GM23338 (cell line): ENCODE results near the gene ZBP1. TPM values are rescaled to one million over a fixed set of nuclear protein-coding genes. Genes with fewer than 3 reads are reported as not detected.
A peak's percentile ranks its signal among the peaks of the same experiment; 100 is the strongest.

Experiments used
- ATAC-seq: fragments of 200-7000 bp; cut with Tn5 transposase; 3 replicates; pipeline ENCODE4 v1.9.1; 2020
- DNase-seq: peaks from one replicate; pipeline ENCODE4 v3.0.0-alpha.2; 2015; ENCODE audit warnings: low spot score
- H2AFZ ChIP-seq: fragments of 200-600 bp; sonication (generic); 2 replicates; pipeline ENCODE4 v1.8.0; 2016; ENCODE audit warnings: antibody characterized with exemption, mild to moderate bottlenecking, moderate library complexity
- H3F3A ChIP-seq: fragments of 200-600 bp; sonication (generic); replicated peaks from 2 replicates; pipeline ENCODE4 v1.8.0; 2017; ENCODE audit warnings: antibody characterized with exemption, mixed run types, low read depth
- H3K27ac ChIP-seq: fragments of 200-600 bp; sonication (generic); 2 replicates; pipeline ENCODE4 v1.6.1; 2016; ENCODE audit warnings: low read depth
- H3K27me3 ChIP-seq: fragments of 200-600 bp; sonication (generic); 2 replicates; pipeline ENCODE4 v1.8.0; 2016; ENCODE audit warnings: mild to moderate bottlenecking, mixed run types, moderate library complexity; ENCODE audit not compliant: insufficient read depth
- H3K36me3 ChIP-seq: fragments of 200-600 bp; sonication (generic); 2 replicates; pipeline ENCODE4 v1.8.0; 2016; ENCODE audit warnings: mild to moderate bottlenecking; ENCODE audit not compliant: insufficient read depth
- H3K4me1 ChIP-seq: fragments of 200-600 bp; sonication (generic); 2 replicates; pipeline ENCODE4 v1.8.0; 2016; ENCODE audit warnings: mild to moderate bottlenecking, moderate library complexity; ENCODE audit not compliant: insufficient read depth
- H3K4me2 ChIP-seq: fragments of 200-600 bp; sonication (generic); 2 replicates; pipeline ENCODE4 v1.7.1; 2017; ENCODE audit warnings: mixed run types
- H3K4me3 ChIP-seq: fragments of 200-600 bp; sonication (generic); 2 replicates; pipeline ENCODE4 v1.6.1; 2016; ENCODE audit warnings: mixed run types
- H3K79me2 ChIP-seq: fragments of 200-600 bp; sonication (generic); replicated peaks from 2 replicates; pipeline ENCODE4 v1.8.0; 2017; ENCODE audit warnings: mild to moderate bottlenecking; ENCODE audit not compliant: insufficient read depth
- H3K9me2 ChIP-seq: fragments of 200-600 bp; sonication (generic); 2 replicates; pipeline ENCODE4 v1.8.0; 2017; ENCODE audit not compliant: insufficient read depth
- H4K20me1 ChIP-seq: fragments of 200-600 bp; sonication (generic); replicated peaks from 2 replicates; pipeline ENCODE4 v1.8.0; 2017; ENCODE audit warnings: mild to moderate bottlenecking; ENCODE audit not compliant: insufficient read depth
- H3K27ac Mint-ChIP-seq: 2 replicates; pipeline ENCODE4 v1.8.0; 2020; ENCODE audit warnings: inconsistent platforms, mild to moderate bottlenecking, moderate library complexity, mixed read lengths
- H3K27me3 Mint-ChIP-seq: 3 replicates; pipeline ENCODE4 v1.8.0; 2022; ENCODE audit warnings: low read depth, mild to moderate bottlenecking, moderate library complexity, mixed read lengths, inconsistent platforms; ENCODE audit not compliant: insufficient read depth, poor library complexity
- H3K36me3 Mint-ChIP-seq: 3 replicates; pipeline ENCODE4 v1.8.0; 2021; ENCODE audit warnings: low read depth, mild to moderate bottlenecking, inconsistent platforms, moderate library complexity, mixed read lengths
- H3K4me1 Mint-ChIP-seq: 3 replicates; pipeline ENCODE4 v1.8.0; 2020; ENCODE audit warnings: mild to moderate bottlenecking, inconsistent platforms, mixed read lengths
- H3K4me3 Mint-ChIP-seq: 3 replicates; pipeline ENCODE4 v1.8.0; 2021; ENCODE audit warnings: moderate library complexity, mild to moderate bottlenecking, inconsistent platforms, mixed read lengths
- H3K9me3 Mint-ChIP-seq: 3 replicates; pipeline ENCODE4 v1.8.0; 2020; ENCODE audit warnings: moderate library complexity, mild to moderate bottlenecking, inconsistent platforms, mixed read lengths
- CREB1 ChIP-seq: fragments of 250-450 bp; sonication (Bioruptor Pico); IDR thresholded peaks from 2 replicates; pipeline ENCODE4 v1.5.0; 2020; ENCODE audit warnings: low read depth, mild to moderate bottlenecking, moderate library complexity
- EZH2 ChIP-seq: fragments of 200-600 bp; sonication (generic); IDR thresholded peaks from one replicate; pipeline ENCODE4 v1.8.0; 2017; ENCODE audit warnings: antibody characterized with exemption, mild to moderate bottlenecking, low read depth; ENCODE audit not compliant: unreplicated experiment
- JUNB ChIP-seq: IDR thresholded peaks from one replicate; pipeline ENCODE4 v1.6.1; 2016; ENCODE audit warnings: antibody characterized with exemption; ENCODE audit not compliant: unreplicated experiment
- NANOG ChIP-seq: IDR thresholded peaks from 2 replicates; pipeline ENCODE4 v1.6.1; 2016; ENCODE audit warnings: antibody characterized with exemption, borderline replicate concordance
- ZNF114 ChIP-seq: fragments of 250-450 bp; sonication (Bioruptor Pico); IDR thresholded peaks from 2 replicates; pipeline ENCODE4 v1.5.0; 2020; ENCODE audit warnings: mild to moderate bottlenecking, moderate library complexity
- ZNF331 ChIP-seq: fragments of 250-450 bp; sonication (Bioruptor Pico); IDR thresholded peaks from 2 replicates; pipeline ENCODE4 v1.5.0; 2020; ENCODE audit warnings: low read depth, mild to moderate bottlenecking, moderate library complexity
- polyA plus RNA-seq: library from polyadenylated mRNA; unstranded; fragments of >200 nt; fragmentation: Nextera tagmentation; extraction: Ambion mirVana; gene quantifications from 2 replicates; pipeline ENCODE4 v1.2.1, GENCODE V29; 2016
- total RNA-seq: library from RNA; depleted of rRNA; stranded (reverse); fragments of >200 nt; shearing (Covaris generic); gene quantifications from 2 replicates; pipeline ENCODE4 v1.2.3, GENCODE V29; 2014
- TF ChIP-seq, protein P1 (sequence below): IDR thresholded peaks from one replicate; pipeline ENCODE4 v1.6.1; 2018; ENCODE audit warnings: antibody characterized with exemption; ENCODE audit not compliant: unreplicated experiment
- TF ChIP-seq, protein P2 (sequence below): IDR thresholded peaks from 2 replicates; pipeline ENCODE4 v1.6.1; 2016; ENCODE audit warnings: antibody characterized with exemption
- TF ChIP-seq, protein P3 (sequence below): fragments of 250-450 bp; sonication (Bioruptor Pico); IDR thresholded peaks from 2 replicates; pipeline ENCODE4 v1.5.0; 2020; ENCODE audit warnings: mild to moderate bottlenecking, moderate library complexity
- TF ChIP-seq, protein P4 (sequence below), 2 experiments: fragments of 200-600 bp in 1 of 2; sonication (generic) in 1 of 2; conservative IDR thresholded peaks; 2 replicates each; pipeline versions ENCODE4 v1.5.1 to v1.6.1; 2016 to 2017; ENCODE audit warnings: antibody characterized with exemption in 2 of 2, low read depth in 2 of 2, mild to moderate bottlenecking in 2 of 2, moderate library complexity in 1 of 2

Gene ZBP1
- total and polyA plus RNA-seq, 2 experiments from 2014 or later, result not detected

DNA sequence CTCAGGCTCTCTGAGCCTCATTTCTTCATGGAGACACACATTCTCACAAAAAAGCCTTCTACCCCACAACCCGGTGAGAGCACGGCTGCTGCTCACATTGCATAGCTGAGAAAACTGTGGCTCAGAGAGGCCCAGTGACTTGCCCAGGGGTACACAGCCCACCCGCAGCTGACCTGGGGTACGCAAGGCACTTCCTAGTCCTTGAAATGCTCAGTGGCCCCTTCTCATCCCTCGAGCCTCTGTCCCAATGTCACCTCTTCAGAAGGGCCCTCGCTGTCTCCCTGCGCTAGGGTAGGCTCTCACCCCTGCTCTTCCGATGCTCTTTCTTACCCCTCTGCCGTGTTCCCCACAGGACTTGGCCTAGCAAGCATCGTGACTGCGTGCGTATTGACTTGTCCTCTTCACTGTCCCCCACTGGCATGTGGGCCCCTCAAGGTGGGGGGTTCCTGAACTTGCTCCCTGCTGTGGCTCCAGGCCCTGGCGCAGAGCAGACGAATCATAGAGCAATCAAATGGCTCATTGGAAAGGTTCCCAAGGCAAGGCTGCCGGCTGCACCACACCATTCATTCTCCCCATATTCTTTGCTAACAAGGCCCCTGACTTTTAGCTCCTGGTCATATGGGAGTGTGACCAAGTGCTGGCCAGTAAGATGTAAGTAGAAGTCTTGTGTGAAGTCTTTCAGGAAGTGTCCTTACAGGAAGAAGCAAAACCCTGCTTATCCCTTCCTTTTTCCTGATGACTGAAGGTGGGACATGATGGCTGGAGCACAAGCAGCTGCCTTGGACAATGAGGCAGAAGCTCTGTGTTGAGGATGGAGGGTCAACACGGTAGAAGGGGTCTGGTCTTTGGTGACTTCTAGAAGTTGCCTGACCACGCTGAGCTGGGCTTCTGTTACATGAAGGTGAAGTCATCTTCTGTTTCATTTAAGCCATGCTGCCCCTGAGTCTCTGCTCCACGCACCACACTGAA lies 36.7 kb downstream of the ZBP1 start:
- Histone ChIP-seq H3F3A (no peaks in the 10 kb centered on the region), H3K27me3 (no peaks in the 10 kb centered on the region), H4K20me1 (no peaks in the 10 kb centered on the region), H3K79me2 (no peaks in the 10 kb centered on the region), H3K4me1 (no peaks in the 10 kb centered on the region), H3K36me3 (no peaks in the 10 kb centered on the region), H2AFZ (peak overlapping the region; percentile 85; the same call in 1 of the 2 replicates), H3K9me2 (no peaks in the 10 kb centered on the region), H3K4me3 (no peak overlapping the region), H3K27ac (no peak overlapping the region), H3K4me2 (no peak overlapping the region)
- Mint-ChIP-seq H3K9me3 (peaks cover 12% of the 10 kb centered on the region; the same call in 2 of the 3 replicates), H3K27me3 (peaks cover 25% of the 10 kb centered on the region), H3K27ac (no peak overlapping the region), H3K4me1 (peaks cover 14% of the 10 kb centered on the region), H3K36me3 (no peaks in the 10 kb centered on the region), H3K4me3 (no peak overlapping the region)
- DNase-seq (no peak), ATAC-seq (no peak)
- TF ChIP-seq ZNF331 (CRISPR knock-in tag) (no peak), EZH2 (no peak), CREB1 (CRISPR knock-in tag) (no peak), JUNB (no peak), ZNF114 (CRISPR knock-in tag) (no peak), NANOG (no peak)
- TF ChIP-seq, protein P1, sequence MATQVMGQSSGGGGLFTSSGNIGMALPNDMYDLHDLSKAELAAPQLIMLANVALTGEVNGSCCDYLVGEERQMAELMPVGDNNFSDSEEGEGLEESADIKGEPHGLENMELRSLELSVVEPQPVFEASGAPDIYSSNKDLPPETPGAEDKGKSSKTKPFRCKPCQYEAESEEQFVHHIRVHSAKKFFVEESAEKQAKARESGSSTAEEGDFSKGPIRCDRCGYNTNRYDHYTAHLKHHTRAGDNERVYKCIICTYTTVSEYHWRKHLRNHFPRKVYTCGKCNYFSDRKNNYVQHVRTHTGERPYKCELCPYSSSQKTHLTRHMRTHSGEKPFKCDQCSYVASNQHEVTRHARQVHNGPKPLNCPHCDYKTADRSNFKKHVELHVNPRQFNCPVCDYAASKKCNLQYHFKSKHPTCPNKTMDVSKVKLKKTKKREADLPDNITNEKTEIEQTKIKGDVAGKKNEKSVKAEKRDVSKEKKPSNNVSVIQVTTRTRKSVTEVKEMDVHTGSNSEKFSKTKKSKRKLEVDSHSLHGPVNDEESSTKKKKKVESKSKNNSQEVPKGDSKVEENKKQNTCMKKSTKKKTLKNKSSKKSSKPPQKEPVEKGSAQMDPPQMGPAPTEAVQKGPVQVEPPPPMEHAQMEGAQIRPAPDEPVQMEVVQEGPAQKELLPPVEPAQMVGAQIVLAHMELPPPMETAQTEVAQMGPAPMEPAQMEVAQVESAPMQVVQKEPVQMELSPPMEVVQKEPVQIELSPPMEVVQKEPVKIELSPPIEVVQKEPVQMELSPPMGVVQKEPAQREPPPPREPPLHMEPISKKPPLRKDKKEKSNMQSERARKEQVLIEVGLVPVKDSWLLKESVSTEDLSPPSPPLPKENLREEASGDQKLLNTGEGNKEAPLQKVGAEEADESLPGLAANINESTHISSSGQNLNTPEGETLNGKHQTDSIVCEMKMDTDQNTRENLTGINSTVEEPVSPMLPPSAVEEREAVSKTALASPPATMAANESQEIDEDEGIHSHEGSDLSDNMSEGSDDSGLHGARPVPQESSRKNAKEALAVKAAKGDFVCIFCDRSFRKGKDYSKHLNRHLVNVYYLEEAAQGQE, result no peak
- TF ChIP-seq, protein P2, sequence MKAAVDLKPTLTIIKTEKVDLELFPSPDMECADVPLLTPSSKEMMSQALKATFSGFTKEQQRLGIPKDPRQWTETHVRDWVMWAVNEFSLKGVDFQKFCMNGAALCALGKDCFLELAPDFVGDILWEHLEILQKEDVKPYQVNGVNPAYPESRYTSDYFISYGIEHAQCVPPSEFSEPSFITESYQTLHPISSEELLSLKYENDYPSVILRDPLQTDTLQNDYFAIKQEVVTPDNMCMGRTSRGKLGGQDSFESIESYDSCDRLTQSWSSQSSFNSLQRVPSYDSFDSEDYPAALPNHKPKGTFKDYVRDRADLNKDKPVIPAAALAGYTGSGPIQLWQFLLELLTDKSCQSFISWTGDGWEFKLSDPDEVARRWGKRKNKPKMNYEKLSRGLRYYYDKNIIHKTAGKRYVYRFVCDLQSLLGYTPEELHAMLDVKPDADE, result no peak
- TF ChIP-seq, protein P3, sequence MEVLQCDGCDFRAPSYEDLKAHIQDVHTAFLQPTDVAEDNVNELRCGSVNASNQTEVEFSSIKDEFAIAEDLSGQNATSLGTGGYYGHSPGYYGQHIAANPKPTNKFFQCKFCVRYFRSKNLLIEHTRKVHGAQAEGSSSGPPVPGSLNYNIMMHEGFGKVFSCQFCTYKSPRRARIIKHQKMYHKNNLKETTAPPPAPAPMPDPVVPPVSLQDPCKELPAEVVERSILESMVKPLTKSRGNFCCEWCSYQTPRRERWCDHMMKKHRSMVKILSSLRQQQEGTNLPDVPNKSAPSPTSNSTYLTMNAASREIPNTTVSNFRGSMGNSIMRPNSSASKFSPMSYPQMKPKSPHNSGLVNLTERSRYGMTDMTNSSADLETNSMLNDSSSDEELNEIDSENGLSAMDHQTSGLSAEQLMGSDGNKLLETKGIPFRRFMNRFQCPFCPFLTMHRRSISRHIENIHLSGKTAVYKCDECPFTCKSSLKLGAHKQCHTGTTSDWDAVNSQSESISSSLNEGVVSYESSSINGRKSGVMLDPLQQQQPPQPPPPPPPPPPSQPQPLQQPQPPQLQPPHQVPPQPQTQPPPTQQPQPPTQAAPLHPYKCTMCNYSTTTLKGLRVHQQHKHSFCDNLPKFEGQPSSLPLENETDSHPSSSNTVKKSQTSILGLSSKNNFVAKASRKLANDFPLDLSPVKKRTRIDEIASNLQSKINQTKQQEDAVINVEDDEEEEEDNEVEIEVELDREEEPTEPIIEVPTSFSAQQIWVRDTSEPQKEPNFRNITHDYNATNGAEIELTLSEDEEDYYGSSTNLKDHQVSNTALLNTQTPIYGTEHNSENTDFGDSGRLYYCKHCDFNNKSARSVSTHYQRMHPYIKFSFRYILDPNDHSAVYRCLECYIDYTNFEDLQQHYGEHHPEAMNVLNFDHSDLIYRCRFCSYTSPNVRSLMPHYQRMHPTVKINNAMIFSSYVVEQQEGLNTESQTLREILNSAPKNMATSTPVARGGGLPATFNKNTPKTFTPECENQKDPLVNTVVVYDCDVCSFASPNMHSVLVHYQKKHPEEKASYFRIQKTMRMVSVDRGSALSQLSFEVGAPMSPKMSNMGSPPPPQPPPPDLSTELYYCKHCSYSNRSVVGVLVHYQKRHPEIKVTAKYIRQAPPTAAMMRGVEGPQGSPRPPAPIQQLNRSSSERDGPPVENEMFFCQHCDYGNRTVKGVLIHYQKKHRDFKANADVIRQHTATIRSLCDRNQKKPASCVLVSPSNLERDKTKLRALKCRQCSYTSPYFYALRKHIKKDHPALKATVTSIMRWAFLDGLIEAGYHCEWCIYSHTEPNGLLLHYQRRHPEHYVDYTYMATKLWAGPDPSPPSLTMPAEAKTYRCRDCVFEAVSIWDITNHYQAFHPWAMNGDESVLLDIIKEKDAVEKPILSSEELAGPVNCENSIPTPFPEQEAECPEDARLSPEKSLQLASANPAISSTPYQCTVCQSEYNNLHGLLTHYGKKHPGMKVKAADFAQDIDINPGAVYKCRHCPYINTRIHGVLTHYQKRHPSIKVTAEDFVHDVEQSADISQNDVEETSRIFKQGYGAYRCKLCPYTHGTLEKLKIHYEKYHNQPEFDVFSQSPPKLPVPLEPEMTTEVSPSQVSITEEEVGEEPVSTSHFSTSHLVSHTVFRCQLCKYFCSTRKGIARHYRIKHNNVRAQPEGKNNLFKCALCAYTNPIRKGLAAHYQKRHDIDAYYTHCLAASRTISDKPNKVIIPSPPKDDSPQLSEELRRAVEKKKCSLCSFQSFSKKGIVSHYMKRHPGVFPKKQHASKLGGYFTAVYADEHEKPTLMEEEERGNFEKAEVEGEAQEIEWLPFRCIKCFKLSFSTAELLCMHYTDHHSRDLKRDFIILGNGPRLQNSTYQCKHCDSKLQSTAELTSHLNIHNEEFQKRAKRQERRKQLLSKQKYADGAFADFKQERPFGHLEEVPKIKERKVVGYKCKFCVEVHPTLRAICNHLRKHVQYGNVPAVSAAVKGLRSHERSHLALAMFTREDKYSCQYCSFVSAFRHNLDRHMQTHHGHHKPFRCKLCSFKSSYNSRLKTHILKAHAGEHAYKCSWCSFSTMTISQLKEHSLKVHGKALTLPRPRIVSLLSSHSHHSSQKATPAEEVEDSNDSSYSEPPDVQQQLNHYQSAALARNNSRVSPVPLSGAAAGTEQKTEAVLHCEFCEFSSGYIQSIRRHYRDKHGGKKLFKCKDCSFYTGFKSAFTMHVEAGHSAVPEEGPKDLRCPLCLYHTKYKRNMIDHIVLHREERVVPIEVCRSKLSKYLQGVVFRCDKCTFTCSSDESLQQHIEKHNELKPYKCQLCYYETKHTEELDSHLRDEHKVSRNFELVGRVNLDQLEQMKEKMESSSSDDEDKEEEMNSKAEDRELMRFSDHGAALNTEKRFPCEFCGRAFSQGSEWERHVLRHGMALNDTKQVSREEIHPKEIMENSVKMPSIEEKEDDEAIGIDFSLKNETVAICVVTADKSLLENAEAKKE (CRISPR knock-in tag), result no peak
- TF ChIP-seq, protein P4, sequence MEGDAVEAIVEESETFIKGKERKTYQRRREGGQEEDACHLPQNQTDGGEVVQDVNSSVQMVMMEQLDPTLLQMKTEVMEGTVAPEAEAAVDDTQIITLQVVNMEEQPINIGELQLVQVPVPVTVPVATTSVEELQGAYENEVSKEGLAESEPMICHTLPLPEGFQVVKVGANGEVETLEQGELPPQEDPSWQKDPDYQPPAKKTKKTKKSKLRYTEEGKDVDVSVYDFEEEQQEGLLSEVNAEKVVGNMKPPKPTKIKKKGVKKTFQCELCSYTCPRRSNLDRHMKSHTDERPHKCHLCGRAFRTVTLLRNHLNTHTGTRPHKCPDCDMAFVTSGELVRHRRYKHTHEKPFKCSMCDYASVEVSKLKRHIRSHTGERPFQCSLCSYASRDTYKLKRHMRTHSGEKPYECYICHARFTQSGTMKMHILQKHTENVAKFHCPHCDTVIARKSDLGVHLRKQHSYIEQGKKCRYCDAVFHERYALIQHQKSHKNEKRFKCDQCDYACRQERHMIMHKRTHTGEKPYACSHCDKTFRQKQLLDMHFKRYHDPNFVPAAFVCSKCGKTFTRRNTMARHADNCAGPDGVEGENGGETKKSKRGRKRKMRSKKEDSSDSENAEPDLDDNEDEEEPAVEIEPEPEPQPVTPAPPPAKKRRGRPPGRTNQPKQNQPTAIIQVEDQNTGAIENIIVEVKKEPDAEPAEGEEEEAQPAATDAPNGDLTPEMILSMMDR (conservative IDR thresholded peaks at IDR 0.05; ENCODE audit: low read depth in 2 of 2), result no peak
